LNCAP (cell line): ENCODE measurements around the gene EMP3.

Experiments used
- CTCF ChIP-seq: fragments of 450-650 bp; IDR thresholded peaks from 2 replicates; pipeline ENCODE4 v1.5.1; 2017; ENCODE audit warnings: mild to moderate bottlenecking

The EMP3 gene

GRCh38 chr19:48378194-48378570 lies 52.8 kb downstream of the EMP3 start:
- TF ChIP-seq CTCF = no peak

- TF ChIP-seq CTCF = no peak
Observed at GRCh38 chr19:48379058-48379457, 53.7 kb downstream of the EMP3 start.
